HuH-7 (cell line): ENCODE results near the gene ATE1.
"Not testable (repeated sequence)": the region's sequence is repeated elsewhere in the genome, so short reads cannot be mapped to it uniquely, and the experiment has no call there.

Experiments
- DNase-seq: peaks from one replicate; pipeline ENCODE4 v3.0.0; 2011; ENCODE audit warnings: low spot score

The ATE1 gene

GRCh38 chr10:121831777-121832176 is 96.1 kb downstream of the ATE1 start:
- no peak for DNase-seq

GRCh38 chr10:121831237-121831636 is 96.6 kb downstream of the ATE1 start:
- DNase-seq: no peak

GRCh38 chr10:121830101-121830500 is 97.7 kb downstream of the ATE1 start:
- DNase-seq: no peak

DNA sequence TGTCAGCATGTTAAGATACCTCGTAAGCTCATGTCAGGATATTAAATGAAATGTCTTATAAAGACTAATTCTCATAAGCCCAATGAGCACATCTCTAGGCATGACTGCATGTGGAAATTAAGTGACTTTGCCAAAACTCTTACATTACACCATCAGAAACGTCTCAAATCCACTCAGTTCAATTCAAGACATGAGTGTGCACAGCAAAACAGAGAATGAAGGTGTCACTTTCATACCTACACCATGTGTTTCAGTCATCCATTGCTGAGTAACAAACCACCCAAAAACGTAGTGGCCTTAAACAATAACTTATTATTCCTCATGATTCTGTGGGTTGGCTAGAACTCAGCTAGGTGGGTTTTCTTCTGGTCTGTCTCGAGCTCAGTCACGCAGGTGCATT is 99.8 kb downstream of the ATE1 start:
- no peak for DNase-seq

GRCh38 chr10:121826773-121827172 is 101.1 kb downstream of the ATE1 start:
- not testable (repeated sequence) for DNase-seq

- peak; percentile 48 for DNase-seq
These were observed 103.8 kb downstream of the ATE1 start for GRCh38 chr10:121823993-121824463.

GRCh38 chr10:121822724-121823123 is 105.1 kb downstream of the ATE1 start:
- DNase-seq: no peak

- DNase-seq: no peak
These were observed 105.7 kb downstream of the ATE1 start for GRCh38 chr10:121822180-121822579.

DNA sequence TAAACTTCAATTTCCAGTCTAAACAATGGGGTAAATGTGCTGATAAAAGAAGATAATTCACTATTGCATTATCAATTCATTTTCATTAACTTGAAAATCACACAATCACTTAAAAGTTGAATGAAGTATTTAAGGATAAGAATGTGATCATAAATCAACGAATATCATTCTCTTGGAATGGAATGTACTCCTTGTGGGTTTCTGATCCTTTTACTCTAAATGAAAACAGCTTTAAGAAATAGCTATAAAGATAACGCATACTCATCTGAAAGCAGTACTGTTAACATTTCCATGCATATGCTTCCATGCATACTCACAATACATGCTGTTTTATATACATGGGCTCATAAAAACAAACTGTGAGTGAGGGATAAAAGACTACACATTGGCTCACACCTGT is 108.8 kb downstream of the ATE1 start:
- DNase-seq: no peak

DNA sequence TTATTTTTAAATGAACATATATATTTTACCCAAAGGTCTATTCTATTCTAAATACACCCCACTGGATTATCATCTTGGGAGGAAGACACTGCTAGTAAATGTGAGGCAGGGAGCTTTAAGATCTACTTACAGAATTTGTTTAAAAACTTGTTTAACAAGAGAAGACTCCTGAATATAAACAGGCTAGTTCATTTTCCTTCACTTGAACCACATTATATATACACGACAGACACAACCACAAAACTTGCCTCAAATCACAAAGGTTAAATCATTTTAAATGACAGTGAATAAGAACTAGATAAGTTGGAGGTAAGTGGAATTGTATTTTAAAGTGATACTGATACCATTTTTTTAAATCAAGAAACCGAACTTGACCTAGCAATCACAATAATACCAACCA is 109.2 kb downstream of the ATE1 start:
- DNase-seq: no peak

GRCh38 chr10:121816197-121816596 is 111.6 kb downstream of the ATE1 start:
- DNase-seq: no peak

GRCh38 chr10:121813857-121814256 is 114.0 kb downstream of the ATE1 start:
- DNase-seq: no peak

DNA sequence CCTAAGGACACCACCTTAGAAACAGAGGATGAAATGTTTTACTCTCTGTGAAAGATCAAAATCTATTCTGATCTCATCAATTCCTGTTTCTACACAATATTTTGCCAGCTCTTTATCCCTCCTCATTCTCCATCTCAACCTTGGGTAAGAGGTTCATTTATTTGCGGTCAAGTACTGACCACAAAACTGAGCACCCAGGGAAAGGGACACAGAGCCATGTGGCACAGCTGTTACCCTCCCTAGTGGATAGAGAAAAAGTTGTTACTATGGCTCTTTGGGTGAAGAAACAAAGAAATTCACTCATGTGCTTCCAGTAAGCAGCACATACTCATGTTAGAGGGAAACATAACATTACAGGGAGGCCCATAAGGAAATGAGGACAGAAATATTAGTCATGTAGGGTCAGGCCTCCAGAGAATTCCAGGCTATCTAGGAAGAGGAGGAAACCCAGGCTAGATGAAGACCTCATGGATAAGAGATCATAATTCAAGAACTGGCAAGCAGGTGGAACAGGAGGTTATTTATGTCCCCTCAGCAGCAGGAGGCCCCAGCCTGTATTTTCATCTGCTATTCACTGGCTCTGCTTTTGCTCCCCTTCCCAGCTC is 114.5 kb downstream of the ATE1 start:
- DNase-seq: no peak

DNA sequence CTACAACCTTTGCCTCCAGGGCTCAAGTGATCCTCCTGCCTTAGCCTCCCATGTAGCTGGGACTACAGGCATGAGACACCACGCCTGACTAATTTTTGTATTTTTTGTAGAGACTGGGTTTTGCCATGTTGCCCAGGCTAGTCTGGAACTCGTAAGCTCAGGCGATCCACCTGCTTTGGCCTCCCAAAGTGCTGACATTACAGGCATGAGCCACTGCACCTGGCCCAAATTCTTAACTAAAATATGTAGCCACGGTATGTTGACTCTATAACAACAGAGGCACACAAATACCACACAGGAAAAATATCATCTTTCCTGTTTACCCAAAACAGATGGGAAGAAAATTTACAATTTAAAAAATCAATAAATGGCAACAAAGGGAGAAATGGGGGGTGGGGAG is 115.8 kb downstream of the ATE1 start:
- no peak for DNase-seq

- no peak for DNase-seq
These were observed 116.4 kb downstream of the ATE1 start for GRCh38 chr10:121811386-121811785.

DNA sequence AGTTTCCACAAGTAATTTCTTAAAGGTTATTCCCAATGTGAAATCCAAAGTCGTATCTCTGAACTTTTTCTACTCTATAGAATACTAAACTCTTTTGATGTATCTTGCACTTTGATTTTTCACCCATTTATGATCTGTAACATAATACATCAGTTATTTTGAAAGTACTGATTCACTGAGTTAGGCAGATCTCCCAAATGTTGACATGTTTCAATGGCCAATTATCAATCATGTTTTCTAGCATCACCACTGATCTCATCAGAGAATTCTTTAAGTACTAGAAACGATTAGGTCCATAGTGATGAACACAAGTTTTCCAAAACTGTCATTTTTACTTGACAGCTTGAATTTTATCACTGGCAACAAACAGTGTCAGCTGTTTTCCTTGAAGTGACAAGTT is 119.0 kb downstream of the ATE1 start:
- DNase-seq: no peak

- no peak for DNase-seq
These were observed 123.4 kb downstream of the ATE1 start for GRCh38 chr10:121804460-121804859.

GRCh38 chr10:121803611-121804010 is 124.2 kb downstream of the ATE1 start:
- no peak for DNase-seq

DNA sequence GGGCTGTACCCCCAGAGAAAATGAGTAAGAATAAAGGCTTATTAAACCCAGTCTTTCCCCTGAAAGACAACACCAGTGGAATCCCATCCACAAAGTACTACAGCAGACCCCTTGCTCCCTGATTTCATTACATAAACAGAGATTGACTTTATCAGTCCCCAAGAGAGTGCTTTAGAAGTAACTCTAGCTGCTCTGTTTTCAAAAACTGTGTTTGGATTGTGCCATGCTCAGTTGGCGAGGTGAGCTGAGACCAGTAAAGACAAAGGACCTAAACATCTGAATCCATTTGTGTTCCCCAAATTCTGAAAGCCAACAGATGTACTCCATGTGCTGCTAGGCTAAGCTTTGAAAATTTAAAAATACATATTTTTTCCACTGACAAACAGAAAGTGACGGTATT is 127.0 kb downstream of the ATE1 start:
- no peak for DNase-seq

DNA sequence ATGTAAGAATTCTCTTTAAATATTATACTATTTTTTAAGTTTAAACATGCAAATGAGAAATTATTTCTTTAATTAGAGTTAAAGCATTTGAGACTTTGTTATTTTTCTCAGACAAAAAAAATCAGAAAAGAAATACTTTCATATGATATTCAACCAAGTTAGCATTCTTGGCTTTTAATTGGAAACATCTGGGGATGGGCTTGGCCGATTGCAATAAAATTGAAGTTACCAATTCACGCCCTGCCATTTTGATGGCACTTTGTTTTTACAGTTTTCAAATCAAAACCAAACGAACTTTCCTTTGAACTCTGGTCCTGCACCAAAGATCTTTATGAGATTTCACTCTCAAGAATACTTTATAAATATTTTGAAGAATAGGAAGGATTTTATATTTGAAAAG is 127.7 kb downstream of the ATE1 start:
- no peak for DNase-seq

DNA sequence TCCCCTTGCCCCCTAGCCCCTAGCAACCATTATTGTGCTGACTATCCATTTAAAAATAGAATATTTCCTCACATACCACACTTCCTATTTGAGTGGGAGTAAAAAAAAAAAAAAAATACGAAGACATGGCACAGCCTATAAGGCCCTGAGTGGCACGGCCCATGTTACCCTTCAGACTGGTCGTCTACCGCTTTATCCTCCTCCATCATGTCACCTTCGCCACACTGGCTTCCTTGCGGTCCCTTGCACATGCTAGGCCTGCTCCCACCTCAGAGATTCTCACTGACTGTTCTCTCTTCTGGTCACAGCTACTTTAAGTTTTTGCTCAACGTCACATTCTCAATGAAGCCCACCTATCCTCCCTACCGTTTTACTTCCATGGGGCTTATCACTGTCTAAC is 130.3 kb downstream of the ATE1 start:
- DNase-seq: no peak

- DNase-seq: no peak
These were observed 131.5 kb downstream of the ATE1 start for GRCh38 chr10:121796342-121796741.

GRCh38 chr10:121792198-121792597 is 135.6 kb downstream of the ATE1 start:
- no peak for DNase-seq

DNA sequence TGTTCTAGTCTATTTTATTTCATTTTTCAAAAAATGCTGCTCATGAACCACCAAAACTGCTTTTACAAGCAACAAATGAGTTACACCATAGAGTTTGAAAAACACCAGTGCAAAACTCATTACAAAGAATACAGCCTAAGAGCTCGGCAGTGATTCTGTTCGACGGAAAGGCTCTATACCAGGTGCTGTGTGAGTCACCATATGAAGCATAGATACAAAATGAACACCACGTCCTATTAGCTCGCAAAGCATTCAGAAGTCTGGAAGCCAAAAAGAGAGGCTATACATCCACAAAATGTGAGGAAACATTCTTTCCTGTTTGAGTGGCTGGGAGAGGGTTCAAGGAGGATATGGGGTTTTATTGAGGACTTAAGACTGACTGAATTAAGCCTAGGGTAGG is 136.1 kb downstream of the ATE1 start:
- no peak for DNase-seq

- no peak for DNase-seq
These were observed 139.1 kb downstream of the ATE1 start for GRCh38 chr10:121788717-121789116.
